ENCODE measurements around the gene DTX4.

The DTX4 gene

GRCh38 chr11:59223611-59224010 lies 51.7 kb downstream of the DTX4 start:
- no peak overlapping the region for H2AFZ ChIP-seq (ENCODE audit: low read depth, low read length, severe bottlenecking)
- TF ChIP-seq, protein P1, sequence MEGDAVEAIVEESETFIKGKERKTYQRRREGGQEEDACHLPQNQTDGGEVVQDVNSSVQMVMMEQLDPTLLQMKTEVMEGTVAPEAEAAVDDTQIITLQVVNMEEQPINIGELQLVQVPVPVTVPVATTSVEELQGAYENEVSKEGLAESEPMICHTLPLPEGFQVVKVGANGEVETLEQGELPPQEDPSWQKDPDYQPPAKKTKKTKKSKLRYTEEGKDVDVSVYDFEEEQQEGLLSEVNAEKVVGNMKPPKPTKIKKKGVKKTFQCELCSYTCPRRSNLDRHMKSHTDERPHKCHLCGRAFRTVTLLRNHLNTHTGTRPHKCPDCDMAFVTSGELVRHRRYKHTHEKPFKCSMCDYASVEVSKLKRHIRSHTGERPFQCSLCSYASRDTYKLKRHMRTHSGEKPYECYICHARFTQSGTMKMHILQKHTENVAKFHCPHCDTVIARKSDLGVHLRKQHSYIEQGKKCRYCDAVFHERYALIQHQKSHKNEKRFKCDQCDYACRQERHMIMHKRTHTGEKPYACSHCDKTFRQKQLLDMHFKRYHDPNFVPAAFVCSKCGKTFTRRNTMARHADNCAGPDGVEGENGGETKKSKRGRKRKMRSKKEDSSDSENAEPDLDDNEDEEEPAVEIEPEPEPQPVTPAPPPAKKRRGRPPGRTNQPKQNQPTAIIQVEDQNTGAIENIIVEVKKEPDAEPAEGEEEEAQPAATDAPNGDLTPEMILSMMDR (IDR thresholded peaks at IDR 0.05; ENCODE audit: insufficient read depth, low read length, poor library complexity, severe bottlenecking), result no peak
- TF ChIP-seq EZH2phosphoT487 (conservative IDR thresholded peaks at IDR 0.05; ENCODE audit: low read length), result no peak
- no peak overlapping the region for H3K4me2 ChIP-seq (ENCODE audit: low read depth, low read length, poor library complexity, severe bottlenecking)
- no peaks in the 10 kb centered on the region for H3K9me3 ChIP-seq (ENCODE audit: insufficient read depth, low read length)
- no peak overlapping the region for H3K4me3 ChIP-seq (ENCODE audit: insufficient read depth, low read length, poor library complexity, severe bottlenecking)
- H3K9ac ChIP-seq (ENCODE audit: low read length), result no peak overlapping the region
- H3K79me2 ChIP-seq (ENCODE audit: insufficient read depth, low read length), result no peaks in the 10 kb centered on the region
- H4K20me1 ChIP-seq (ENCODE audit: low read depth, low read length), result no peaks in the 10 kb centered on the region
- no peaks in the 10 kb centered on the region for H3K27me3 ChIP-seq (ENCODE audit: low read length)
- no peaks in the 10 kb centered on the region for H3K36me3 ChIP-seq (ENCODE audit: low read length)
- no peak overlapping the region for H3K27ac ChIP-seq (ENCODE audit: low read depth, low read length)
- no peaks in the 10 kb centered on the region for H3F3A ChIP-seq (ENCODE audit: insufficient read depth)
- H3K9me2 ChIP-seq (replicated peaks; ENCODE audit: insufficient read depth, low read length), result no peaks in the 10 kb centered on the region

- no peak overlapping the region for H2AFZ ChIP-seq (ENCODE audit: low read depth, low read length, severe bottlenecking)
- H3K27me3 ChIP-seq (ENCODE audit: low read length), result no peaks in the 10 kb centered on the region
- no peaks in the 10 kb centered on the region for H4K20me1 ChIP-seq (ENCODE audit: low read depth, low read length)
- H3K9ac ChIP-seq (ENCODE audit: low read length), result no peak overlapping the region
- no peak overlapping the region for H3K27ac ChIP-seq (ENCODE audit: low read depth, low read length)
- no peaks in the 10 kb centered on the region for H3K9me3 ChIP-seq (ENCODE audit: insufficient read depth, low read length)
- H3K79me2 ChIP-seq (ENCODE audit: insufficient read depth, low read length), result no peaks in the 10 kb centered on the region
- no peaks in the 10 kb centered on the region for H3K9me2 ChIP-seq (replicated peaks; ENCODE audit: insufficient read depth, low read length)
- H3K36me3 ChIP-seq (ENCODE audit: low read length), result no peaks in the 10 kb centered on the region
- no peak overlapping the region for H3K4me3 ChIP-seq (ENCODE audit: insufficient read depth, low read length, poor library complexity, severe bottlenecking)
- H3K4me2 ChIP-seq (ENCODE audit: low read depth, low read length, poor library complexity, severe bottlenecking), result no peak overlapping the region
- TF ChIP-seq EZH2phosphoT487 (conservative IDR thresholded peaks at IDR 0.05; ENCODE audit: low read length), result no peak
- TF ChIP-seq, protein P1 (IDR thresholded peaks at IDR 0.05; ENCODE audit: insufficient read depth, low read length, poor library complexity, severe bottlenecking), result no peak
- H3F3A ChIP-seq (ENCODE audit: insufficient read depth), result no peaks in the 10 kb centered on the region
These were observed 52.5 kb downstream of the DTX4 start for GRCh38 chr11:59224351-59224928.

DNA sequence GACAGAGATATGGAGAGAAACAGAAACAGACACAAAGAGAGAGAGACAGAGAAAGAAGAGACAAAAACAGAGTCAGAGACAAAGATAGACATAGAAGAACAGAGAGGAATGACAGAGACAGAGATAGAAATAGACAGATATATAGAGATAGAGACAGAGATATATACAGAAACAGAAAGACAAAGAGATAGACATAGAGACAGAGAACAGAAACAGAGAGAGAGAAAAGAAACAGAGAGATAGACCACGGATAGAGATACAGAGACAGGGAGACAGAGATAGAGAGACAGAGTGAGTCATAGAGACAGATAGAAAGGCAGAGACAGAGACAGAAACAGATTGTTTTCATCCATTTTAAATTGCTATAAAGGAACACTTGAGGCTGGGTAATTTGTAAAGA lies 53.1 kb downstream of the DTX4 start:
- Histone ChIP-seq H3K36me3 (ENCODE audit: low read length) (no peaks in the 10 kb centered on the region), H3K4me2 (ENCODE audit: low read depth, low read length, poor library complexity, severe bottlenecking) (no peak overlapping the region), H3K27ac (ENCODE audit: low read depth, low read length) (no peak overlapping the region), H3K9me3 (ENCODE audit: insufficient read depth, low read length) (no peaks in the 10 kb centered on the region), H3K79me2 (ENCODE audit: insufficient read depth, low read length) (no peaks in the 10 kb centered on the region), H3K27me3 (ENCODE audit: low read length) (no peaks in the 10 kb centered on the region), H2AFZ (ENCODE audit: low read depth, low read length, severe bottlenecking) (no peak overlapping the region), H3K9me2 (replicated peaks; ENCODE audit: insufficient read depth, low read length) (no peaks in the 10 kb centered on the region), H4K20me1 (ENCODE audit: low read depth, low read length) (no peaks in the 10 kb centered on the region), H3F3A (ENCODE audit: insufficient read depth) (no peaks in the 10 kb centered on the region), H3K4me3 (ENCODE audit: insufficient read depth, low read length, poor library complexity, severe bottlenecking) (no peak overlapping the region), H3K9ac (ENCODE audit: low read length) (no peak overlapping the region)
- no peak for TF ChIP-seq EZH2phosphoT487 (conservative IDR thresholded peaks at IDR 0.05; ENCODE audit: low read length)
- TF ChIP-seq, protein P1 (IDR thresholded peaks at IDR 0.05; ENCODE audit: insufficient read depth, low read length, poor library complexity, severe bottlenecking), result no peak

Measured in SU-DHL-6 (cell line).